Stimulated activated CD8-positive, alpha-beta memory T cell treated with anti-CD3 and anti-CD28 coated beads, Interleukin-15, amount 100 ng/mL, for 24 hours (primary cell): Measurements from ENCODE around the gene LTB.
"Not testable (repeated sequence)": the region's sequence is repeated elsewhere in the genome, so short reads cannot be mapped to it uniquely, and the experiment has no call there.

ENCODE experiments used
- DNase-seq: peaks from one replicate; pipeline ENCODE4 v3.0.0-alpha.2; 2020; ENCODE audit warnings: low read depth

The LTB gene

DNA sequence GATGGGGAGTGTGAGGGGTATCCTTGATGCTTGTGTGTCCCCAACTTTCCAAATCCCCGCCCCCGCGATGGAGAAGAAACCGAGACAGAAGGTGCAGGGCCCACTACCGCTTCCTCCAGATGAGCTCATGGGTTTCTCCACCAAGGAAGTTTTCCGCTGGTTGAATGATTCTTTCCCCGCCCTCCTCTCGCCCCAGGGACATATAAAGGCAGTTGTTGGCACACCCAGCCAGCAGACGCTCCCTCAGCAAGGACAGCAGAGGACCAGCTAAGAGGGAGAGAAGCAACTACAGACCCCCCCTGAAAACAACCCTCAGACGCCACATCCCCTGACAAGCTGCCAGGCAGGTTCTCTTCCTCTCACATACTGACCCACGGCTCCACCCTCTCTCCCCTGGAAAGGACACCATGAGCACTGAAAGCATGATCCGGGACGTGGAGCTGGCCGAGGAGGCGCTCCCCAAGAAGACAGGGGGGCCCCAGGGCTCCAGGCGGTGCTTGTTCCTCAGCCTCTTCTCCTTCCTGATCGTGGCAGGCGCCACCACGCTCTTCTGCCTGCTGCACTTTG lies 6.8 kb downstream of the LTB start, which contains the start of gene TNF:
TSS of gene TNF (plus strand) at position 231 of the 567 bp plus-strand sequence. CDS start at position 408, 177 bp downstream.
- DNase-seq: no peak

GRCh38 chr6:31574106-31575061 lies 7.8 kb downstream of the LTB start:
- DNase-seq: no peak

DNA sequence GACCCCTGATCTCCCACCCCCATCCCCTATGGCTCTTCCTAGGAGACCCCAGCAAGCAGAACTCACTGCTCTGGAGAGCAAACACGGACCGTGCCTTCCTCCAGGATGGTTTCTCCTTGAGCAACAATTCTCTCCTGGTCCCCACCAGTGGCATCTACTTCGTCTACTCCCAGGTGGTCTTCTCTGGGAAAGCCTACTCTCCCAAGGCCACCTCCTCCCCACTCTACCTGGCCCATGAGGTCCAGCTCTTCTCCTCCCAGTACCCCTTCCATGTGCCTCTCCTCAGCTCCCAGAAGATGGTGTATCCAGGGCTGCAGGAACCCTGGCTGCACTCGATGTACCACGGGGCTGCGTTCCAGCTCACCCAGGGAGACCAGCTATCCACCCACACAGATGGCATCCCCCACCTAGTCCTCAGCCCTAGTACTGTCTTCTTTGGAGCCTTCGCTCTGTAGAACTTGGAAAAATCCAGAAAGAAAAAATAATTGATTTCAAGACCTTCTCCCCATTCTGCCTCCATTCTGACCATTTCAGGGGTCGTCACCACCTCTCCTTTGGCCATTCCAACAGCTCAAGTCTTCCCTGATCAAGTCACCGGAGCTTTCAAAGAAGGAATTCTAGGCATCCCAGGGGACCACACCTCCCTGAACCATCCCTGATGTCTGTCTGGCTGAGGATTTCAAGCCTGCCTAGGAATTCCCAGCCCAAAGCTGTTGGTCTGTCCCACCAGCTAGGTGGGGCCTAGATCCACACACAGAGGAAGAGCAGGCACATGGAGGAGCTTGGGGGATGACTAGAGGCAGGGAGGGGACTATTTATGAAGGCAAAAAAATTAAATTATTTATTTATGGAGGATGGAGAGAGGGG lies 8.8 kb downstream of the LTB start:
- DNase-seq: no peak

DNA sequence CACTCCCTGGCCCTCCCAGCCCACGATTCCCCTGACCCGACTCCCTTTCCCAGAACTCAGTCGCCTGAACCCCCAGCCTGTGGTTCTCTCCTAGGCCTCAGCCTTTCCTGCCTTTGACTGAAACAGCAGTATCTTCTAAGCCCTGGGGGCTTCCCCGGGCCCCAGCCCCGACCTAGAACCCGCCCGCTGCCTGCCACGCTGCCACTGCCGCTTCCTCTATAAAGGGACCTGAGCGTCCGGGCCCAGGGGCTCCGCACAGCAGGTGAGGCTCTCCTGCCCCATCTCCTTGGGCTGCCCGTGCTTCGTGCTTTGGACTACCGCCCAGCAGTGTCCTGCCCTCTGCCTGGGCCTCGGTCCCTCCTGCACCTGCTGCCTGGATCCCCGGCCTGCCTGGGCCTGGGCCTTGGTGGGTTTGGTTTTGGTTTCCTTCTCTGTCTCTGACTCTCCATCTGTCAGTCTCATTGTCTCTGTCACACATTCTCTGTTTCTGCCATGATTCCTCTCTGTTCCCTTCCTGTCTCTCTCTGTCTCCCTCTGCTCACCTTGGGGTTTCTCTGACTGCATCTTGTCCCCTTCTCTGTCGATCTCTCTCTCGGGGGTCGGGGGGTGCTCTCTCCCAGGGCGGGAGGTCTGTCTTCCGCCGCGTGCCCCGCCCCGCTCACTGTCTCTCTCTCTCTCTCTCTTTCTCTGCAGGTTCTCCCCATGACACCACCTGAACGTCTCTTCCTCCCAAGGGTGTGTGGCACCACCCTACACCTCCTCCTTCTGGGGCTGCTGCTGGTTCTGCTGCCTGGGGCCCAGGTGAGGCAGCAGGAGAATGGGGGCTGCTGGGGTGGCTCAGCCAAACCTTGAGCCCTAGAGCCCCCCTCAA lies 9.9 kb downstream of the LTB start, which contains the start of gene LTA:
TSS of gene LTA (plus strand) at position 249 of the 871 bp plus-strand sequence. CDS start at position 703, 454 bp downstream.
- no peak for DNase-seq

DNA sequence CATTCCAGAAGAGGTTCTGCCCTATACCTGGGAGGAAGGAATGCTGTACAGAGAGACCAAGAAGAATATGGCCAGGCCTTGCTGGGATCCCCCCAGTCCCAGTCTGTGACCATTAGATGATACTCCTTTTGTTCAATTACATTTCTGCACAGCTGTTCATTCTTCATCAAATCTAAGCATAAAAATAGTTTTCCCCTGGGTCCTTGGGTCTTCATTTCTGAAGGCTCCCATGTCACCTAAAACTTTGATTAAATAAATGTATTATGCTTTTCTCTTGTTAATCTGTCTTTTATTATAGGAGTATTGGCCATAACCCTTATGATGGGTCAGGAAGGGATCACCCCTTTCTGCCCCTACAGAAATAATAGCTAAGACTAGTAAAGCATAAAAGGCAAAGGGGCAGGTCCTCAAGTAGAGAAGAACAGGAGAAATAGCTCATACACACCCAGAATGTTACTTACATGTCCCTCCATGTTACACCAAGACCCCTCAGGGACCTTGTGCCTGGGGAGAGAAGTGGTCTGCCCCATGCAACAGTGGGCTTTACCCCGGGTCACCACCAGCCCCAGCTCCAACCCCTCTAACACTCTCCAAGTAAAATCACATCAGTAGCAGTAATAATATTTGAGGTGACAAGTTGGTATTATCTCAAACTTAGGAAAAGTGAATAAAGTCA lies 12.2 kb downstream of the LTB start:
- DNase-seq: no peak

DNA sequence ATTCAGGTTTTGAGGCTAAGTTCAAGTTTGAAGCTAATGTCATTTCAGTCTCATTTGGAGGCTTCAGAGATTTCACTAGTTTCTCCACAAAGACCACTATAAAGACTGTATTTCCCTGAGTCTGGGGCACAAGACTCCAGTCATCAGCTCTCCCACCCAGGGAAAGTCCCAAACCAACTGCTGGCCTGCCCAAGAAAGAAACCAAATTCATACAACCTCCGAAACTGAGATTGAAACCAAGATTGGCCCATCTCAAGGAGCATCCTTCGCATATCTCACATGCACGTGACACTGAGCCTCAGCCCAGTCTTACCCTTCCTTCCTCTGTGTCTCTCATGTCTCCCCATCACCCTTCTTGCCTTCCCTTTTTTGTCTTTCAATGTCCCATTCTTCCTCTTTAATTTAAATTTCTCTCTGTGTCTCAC lies 13.7 kb downstream of the LTB start:
- no peak for DNase-seq

GRCh38 chr6:31567531-31568370 lies 14.5 kb downstream of the LTB start:
- no peak for DNase-seq

GRCh38 chr6:31560697-31561058 lies 21.5 kb downstream of the LTB start:
- DNase-seq: no peak

DNA sequence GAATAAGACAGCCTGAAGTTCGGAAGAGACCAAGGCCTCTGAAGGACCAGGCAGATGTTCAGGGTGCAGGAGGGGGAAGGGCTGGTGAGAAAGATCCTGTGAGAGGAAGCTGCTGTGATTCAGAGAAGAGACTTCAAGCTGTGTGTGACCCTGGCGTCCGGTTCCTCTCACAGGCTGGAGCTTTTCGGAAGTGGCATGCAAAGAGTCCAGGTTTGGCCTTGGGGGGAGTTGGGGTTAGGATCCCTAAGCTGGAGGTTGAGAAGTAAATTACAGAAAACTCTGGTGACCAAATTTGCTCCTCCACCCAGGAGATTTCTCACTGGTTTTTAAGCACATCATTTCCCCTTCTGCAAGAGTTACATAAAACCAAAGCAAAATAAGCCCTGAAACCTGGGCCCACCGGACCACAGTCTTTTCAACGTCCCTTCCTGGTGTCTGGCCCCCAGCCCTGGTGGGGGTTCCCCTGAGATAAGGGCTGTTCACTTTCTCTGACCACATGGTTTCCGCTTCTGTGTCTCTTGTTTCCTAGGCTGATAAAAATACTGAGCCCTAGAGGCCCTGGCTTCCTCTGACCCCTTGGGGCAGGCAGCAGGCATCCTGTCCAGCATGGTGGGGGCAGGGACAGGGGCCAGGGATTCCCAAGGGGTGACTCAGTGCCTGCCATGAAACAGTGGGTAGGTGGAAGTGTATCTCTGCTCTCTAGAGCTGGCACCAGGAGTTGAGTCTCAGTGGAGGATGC lies 22.1 kb downstream of the LTB start:
- no peak for DNase-seq

DNA sequence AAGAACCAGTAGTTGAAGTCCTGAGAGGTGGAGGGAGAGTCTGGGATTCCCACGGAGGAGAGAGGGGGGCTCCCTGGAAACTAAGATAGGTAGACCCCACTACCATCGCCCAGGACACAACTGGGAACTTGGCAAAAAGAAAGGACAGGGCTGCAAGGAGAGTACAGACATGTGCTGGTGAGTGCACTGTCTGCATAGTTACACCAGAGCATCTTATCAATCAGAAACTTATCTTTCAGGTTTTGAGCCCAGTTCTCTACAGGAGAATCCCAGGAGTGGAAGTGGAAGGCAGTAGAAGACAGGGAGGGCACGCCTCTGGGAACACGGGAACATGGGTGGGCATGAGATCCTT lies 22.6 kb downstream of the LTB start:
- DNase-seq: no peak

DNA sequence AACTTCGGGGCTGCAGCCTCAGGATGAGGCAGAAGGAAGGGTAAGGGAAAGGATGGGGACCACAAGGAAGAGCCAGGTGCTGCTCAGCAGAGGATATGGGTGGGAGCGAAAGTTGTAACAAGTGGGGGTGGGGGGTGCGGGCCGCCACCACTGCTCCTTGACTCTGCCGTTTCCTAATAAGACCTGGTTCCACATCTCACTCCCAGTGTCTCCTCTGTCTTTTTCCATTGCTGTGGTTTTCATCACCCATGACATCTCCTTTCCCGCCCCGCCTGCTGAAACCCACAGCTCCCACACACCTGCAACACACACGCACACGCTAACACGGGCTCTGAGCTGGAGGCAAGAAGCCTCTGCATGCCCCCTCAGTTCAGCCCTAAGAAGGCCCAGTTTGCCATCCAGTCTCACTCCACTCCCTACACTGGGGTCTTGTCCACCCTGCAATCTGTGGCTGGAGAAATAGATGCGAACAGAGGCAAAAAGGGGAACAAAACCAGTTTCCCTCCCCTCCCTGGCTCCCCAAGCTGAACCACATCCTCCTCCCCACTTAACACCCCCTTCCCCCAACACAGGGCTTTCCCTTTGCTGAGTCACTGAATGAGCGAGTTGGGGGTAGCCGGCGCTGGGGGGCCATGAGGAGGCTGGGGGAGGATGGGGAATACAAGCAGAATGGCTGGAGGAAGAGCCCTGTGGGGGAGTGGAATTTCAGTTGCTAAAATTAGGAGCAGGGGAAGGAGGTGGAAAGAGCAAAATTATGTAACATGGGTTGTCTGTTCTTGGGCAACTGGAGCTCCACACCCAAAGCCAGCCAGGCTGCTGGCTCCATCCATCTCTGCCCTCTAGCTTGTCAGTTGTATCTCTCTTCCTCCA lies 23.4 kb downstream of the LTB start:
- no peak for DNase-seq

DNA sequence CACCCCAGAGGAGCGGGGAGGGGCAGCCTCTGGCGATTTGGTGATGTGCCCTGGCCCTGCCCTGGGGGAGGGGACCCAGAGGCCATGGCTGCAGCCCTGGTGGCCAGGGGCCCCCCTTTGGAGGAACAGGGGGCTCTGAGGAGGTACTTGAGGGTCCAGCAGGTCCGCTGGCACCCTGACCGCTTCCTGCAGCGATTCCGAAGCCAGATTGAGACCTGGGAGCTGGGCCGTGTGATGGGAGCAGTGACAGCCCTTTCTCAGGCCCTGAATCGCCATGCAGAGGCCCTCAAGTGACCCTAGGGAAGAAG lies 24.0 kb downstream of the LTB start:
- DNase-seq: no peak

DNA sequence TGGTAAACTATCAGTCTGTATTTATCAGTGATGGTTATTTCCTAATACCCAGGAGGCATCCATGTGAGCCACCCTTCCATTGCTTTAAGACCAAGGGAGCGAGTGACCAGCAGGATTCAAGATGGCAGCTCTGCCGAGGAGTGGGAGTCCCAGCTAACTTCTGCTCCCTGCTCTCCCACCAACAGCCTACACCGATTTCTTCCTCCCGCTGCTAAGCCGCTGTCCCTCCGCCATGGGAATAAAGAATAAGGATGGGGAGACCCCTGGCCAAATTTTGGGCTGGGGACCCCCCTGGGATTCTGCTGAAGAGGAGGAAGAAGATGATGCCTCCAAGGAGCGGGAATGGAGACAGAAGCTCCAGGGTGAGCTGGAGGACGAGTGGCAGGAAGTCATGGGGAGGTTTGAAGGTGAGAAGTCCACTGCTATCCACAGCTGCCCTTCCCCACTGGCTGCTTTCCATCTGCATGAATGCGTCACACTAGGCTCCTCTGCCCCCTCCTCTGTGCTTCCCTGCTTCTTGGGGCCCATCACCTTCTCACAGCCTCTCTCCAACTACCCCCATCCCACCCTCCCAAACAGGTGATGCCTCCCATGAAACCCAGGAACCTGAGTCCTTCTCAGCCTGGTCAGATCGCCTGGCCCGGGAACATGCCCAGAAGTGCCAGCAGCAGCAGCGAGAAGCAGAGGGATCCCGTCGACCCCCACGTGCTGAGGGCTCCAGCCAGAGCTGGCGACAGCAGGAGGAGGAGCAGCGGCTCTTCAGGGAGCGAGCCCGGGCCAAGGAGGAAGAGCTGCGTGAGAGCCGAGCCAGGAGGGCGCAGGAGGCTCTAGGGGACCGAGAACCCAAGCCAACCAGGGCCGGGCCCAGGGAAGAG lies 24.5 kb downstream of the LTB start:
- no peak for DNase-seq

DNA sequence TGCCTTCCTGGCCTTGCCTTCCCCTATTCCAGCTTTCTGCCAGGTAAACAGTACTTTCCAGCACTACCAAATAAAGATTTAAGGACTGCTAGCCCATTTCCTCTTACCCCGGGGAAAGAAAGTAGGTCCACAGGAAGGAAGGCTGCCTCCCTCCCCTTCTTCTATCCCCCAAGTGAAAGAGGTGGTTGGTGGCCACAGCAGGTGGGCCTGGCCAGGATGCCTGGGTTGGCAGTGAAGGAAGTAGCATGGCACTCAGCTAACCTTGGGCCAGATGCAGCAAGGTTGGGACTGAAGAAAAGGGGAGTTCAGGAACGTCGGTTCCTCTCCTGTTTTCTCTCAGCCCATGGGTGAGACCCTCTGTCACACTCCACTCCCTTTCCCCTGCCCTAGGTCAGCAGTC lies 25.9 kb downstream of the LTB start:
- no peak for DNase-seq

GRCh38 chr6:31551371-31551770 lies 30.9 kb downstream of the LTB start:
- not testable (repeated sequence) for DNase-seq

- DNase-seq: no peak
Observed at GRCh38 chr6:31548544-31548873, 33.7 kb downstream of the LTB start.

- no peak for DNase-seq
Observed at GRCh38 chr6:31547727-31548543, 34.3 kb downstream of the LTB start.
